ENCODE measurements around the gene SLC8A3. TPM values are rescaled to one million over a fixed set of nuclear protein-coding genes. Genes with fewer than 3 reads are reported as not detected.

SLC8A3 gene
- total and polyA plus RNA-seq, 2 donors (not counting 3 experiments of a cell fraction or from before 2014, with no cell fraction given): not detected

- FAIRE-seq: no peak
- Histone ChIP-seq H3K27ac (ENCODE audit: insufficient read depth, low read depth, low read length) (no peak overlapping the region), H3K36me3 (ENCODE audit: control insufficient read depth in 2 of 2, extremely low read depth in 1 of 2, insufficient read depth in 2 of 2, low read length in 2 of 2) (no peaks in the 10 kb centered on the region), H3K9me1 (replicated peaks; ENCODE audit: control insufficient read depth, extremely low read depth, insufficient read depth, low read length) (no peaks in the 10 kb centered on the region), H2AFZ (ENCODE audit: low read depth, low read length) (no peak overlapping the region), H3K27me3 (ENCODE audit: control insufficient read depth in 2 of 2, insufficient read depth in 2 of 2, low read length in 2 of 2) (peaks cover 0 to 4% of the 10 kb centered on the region in 2 experiments), H3K4me1 (ENCODE audit: control insufficient read depth, extremely low read depth, insufficient read depth, low read length) (no peaks in the 10 kb centered on the region), H3K9ac (replicated peaks; ENCODE audit: extremely low read depth, insufficient read depth, low read length) (no peak overlapping the region), H3K9me3 (replicated peaks; ENCODE audit: control insufficient read depth, insufficient read depth, low read length) (no peaks in the 10 kb centered on the region), H3K4me3 (replicated peaks in 1 of 3; ENCODE audit: insufficient read depth in 1 of 3, low read depth in 1 of 3, low read length in 3 of 3) (no peak overlapping the region), H3K4me2 (ENCODE audit: insufficient read depth, low read length) (no peak overlapping the region), H3K79me2 (ENCODE audit: control insufficient read depth, insufficient read depth, low read length) (no peaks in the 10 kb centered on the region), H4K20me1 (replicated peaks; ENCODE audit: control insufficient read depth, extremely low read depth, insufficient read depth, low read length) (no peaks in the 10 kb centered on the region)
- intact Hi-C loops (cut with micrococcal nuclease) (loop anchor here (10.0 kb wide), 1 partner anchor 384 kb away; no protein-coding TSS in a partner anchor), dilution Hi-C loops (cut with MboI; ENCODE audit: extremely low pct_ligation_motif_present, low sequenced_read_pairs) (no loop called here)
- DNase-seq (ENCODE audit: low read depth, low spot score): no peak
- BruUV-seq (replicated peaks): no TSS peak
- TF ChIP-seq GATA2 (IDR thresholded peaks at IDR 0.05; ENCODE audit: insufficient read depth, insufficient read length, low read depth, low read length) (no peak), JUN (IDR thresholded peaks at IDR 0.05; ENCODE audit: borderline replicate concordance, insufficient read depth, insufficient read length, low read depth) (no peak), EZH2 (IDR thresholded peaks at IDR 0.05; ENCODE audit: borderline replicate concordance, low read depth, low read length, severe bottlenecking) (no peak), MAX (IDR thresholded peaks at IDR 0.05; ENCODE audit: insufficient read depth, insufficient read length) (no peak), FOS (IDR thresholded peaks at IDR 0.05; ENCODE audit: borderline replicate concordance, insufficient read depth, low read length) (no peak), MYC (IDR thresholded peaks at IDR 0.05; ENCODE audit: low read depth, low read length) (no peak), POLR2A (IDR thresholded peaks at IDR 0.05; ENCODE audit: low read depth, low read length) (no peak), POLR2AphosphoS5 (IDR thresholded peaks at IDR 0.05; ENCODE audit: insufficient read depth, low read depth, low read length) (no peak)
- TF ChIP-seq, protein P1, sequence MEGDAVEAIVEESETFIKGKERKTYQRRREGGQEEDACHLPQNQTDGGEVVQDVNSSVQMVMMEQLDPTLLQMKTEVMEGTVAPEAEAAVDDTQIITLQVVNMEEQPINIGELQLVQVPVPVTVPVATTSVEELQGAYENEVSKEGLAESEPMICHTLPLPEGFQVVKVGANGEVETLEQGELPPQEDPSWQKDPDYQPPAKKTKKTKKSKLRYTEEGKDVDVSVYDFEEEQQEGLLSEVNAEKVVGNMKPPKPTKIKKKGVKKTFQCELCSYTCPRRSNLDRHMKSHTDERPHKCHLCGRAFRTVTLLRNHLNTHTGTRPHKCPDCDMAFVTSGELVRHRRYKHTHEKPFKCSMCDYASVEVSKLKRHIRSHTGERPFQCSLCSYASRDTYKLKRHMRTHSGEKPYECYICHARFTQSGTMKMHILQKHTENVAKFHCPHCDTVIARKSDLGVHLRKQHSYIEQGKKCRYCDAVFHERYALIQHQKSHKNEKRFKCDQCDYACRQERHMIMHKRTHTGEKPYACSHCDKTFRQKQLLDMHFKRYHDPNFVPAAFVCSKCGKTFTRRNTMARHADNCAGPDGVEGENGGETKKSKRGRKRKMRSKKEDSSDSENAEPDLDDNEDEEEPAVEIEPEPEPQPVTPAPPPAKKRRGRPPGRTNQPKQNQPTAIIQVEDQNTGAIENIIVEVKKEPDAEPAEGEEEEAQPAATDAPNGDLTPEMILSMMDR (IDR thresholded peaks at IDR 0.05; ENCODE audit: extremely low read depth in 1 of 2, insufficient read depth in 1 of 2, low read depth in 1 of 2, low read length in 2 of 2): no peak
- ChIA-PET CTCF (no interaction called here), POLR2A (no interaction called here)
Measured at GRCh38 chr14:70180718-70181117, 8.0 kb downstream of the SLC8A3 start.

Measured in endothelial cell of umbilical vein (primary cell).